CD4-positive, alpha-beta T cell treated with Interleukin-6 for 4 hours (primary cell): Measurements from ENCODE around the gene C21orf58.

ENCODE experiments used
- DNase-seq: peaks from one replicate; pipeline ENCODE4 v3.0.0-alpha.2; 2020; ENCODE audit warnings: mixed read lengths

C21orf58 gene

GRCh38 chr21:46252840-46253239 is 70.8 kb downstream of the C21orf58 start:
- no peak for DNase-seq
